GM18502 (cell line): ENCODE data around the gene SPPL2C.
"Not testable (repeated sequence)": the region's sequence is repeated elsewhere in the genome, so short reads cannot be mapped to it uniquely, and the experiment has no call there.

Experiments
- ATAC-seq: cut with Tn5 transposase; IDR thresholded peaks from one replicate; pipeline ENCODE4 v1.9.1; 2021; ENCODE audit warnings: mild to moderate bottlenecking; ENCODE audit not compliant: unreplicated experiment, poor library complexity

SPPL2C gene

DNA sequence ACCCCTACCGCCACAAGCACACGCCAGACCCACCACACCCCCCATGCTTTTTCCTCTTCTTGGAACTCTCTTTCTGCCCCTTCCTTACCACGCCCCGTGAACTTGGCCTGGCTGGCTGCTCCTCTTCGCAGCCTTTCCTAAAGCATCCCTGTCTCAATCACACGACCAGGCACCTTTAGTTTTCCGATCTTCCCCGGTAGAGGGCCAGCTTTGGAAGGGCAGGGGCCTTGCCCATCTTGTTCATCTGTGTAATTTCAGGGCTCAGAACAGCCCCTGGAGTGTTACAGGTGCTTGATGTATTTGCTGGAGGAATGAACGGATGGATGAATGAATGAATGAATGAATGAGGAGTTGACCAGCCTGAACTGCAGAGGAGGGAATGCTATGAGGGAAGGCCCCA lies 3.7 kb downstream of the SPPL2C start:
- no peak for ATAC-seq

DNA sequence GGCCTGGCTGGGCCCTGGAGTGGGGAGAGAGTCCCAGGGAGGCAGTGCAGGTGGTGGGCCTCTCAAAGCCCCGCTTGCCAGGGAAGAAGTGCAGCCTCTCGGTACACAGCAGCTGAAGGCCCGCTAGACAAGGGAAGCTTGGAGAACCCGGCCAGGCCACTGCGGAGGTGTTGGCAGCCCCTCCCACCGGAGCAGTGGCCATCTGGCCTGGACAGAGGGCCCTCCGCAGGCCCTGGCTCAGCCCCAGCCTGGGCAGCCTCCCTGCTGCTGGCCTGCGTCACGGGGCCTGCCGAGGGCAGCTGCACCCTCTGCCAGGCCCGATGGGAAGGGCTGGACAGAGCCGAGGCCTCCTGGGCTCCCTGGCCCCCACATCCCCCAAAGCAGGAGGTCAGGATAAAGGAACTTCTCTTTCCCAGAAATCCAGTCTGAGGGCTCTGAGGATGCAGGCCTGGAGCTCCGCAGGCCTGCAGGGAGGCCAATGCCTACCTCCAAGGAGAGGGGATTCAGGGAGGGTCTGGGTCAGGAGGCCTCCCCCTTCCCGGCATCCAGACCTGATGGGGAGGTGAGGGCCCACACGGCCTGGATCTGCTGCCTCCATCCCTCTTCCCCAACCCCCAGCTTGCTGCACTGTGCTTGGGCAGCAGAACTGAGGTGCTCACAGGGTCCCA lies 4.3 kb downstream of the SPPL2C start:
- no peak for ATAC-seq

DNA sequence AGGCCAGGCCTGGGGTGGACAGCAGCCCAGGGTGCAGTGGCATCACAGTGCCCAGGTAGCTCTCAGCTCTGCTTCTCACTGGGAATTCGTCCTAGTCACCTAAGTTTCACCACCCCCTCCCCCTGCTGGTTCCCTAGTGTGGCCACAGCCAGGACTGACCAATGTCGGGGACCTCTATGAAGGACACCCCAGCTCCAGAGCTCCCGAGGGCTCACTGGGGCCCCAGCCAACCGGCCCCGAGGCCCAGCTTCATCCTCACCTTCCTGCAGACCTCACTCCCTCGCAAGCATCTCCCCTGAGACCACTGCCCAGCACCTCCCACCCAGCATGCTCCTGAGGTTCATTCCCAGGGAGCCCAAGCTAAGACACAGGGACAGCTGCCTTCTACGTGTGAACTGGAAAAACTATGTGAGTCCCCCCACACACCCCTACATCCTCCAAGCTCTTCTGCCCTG lies 4.9 kb downstream of the SPPL2C start:
- no peak for ATAC-seq

DNA sequence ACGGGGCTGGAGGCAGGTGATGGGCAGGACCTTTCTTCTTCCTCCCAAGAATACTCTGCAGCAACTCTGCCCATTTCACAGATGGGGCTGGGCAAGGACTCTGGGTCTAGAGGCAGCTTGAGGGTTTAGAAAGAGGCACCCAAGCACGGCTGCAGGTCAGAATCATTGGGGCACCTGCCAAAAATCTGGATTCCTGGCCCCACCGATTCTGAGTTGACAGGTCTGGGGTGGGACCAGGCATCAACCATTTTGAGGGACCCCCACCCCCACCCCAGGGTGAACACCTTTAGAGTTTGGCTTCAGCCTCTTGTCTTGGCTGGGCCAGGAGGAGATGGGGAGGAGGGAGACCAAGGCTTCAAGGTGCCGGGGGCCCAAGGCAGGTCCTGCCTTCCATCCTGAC lies 5.3 kb downstream of the SPPL2C start:
- no peak for ATAC-seq

DNA sequence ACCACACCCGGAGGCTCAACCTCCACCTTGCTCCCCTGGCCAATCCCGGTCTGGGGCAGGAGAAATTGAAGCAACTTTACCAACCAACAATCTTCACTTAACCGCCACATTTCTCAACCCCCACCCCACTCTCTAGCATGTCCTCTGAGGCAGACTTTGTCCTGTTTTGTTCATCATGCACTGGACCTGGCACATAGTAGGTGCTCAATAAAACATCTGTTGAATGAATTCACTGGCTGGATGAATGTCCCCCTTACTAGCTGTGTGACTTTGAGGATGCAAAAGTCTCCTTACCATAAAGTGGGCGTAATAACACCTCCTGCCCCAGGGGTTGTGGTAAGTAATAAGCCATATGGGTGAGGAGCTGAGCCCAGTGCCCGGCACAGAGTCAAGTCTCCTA lies 5.8 kb downstream of the SPPL2C start:
- ATAC-seq, result no peak

DNA sequence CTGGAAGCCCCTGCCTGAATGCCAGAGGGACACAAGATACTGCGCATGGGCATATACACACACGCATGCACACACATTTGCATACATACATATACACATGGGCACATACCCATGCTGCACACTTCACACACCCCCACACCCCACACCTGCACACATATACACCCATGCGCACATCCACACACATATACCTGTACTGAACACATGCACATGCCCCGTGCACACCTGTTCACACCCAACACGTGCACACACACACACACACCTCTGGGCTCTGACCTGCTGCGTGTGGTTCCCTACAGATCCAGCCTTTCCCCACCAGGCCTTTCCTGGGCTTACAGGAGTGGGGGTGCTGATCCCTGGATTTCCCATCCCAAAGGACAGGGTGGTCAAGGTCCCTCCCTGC lies 6.3 kb downstream of the SPPL2C start:
- ATAC-seq, result no peak

DNA sequence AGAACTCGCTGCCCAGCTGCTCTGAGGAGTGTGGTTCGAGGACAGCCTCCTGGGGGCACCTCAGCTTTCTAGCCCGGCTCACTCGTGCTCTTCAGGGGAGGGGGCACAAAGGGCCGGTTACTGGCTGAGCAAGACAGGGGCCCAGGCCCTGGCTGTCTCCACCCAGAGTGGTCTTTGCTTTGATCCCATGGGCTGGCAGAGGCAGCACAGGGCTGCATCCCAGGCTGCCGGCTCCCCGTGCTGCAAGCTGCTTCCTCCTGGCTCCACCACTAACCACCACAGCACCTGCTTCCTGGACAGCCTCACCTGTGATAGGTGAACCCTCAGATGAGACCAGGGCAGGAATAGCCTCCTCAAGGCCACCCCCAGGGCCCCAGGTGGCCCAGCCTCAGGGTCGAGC lies 6.8 kb downstream of the SPPL2C start:
- ATAC-seq, result no peak

DNA sequence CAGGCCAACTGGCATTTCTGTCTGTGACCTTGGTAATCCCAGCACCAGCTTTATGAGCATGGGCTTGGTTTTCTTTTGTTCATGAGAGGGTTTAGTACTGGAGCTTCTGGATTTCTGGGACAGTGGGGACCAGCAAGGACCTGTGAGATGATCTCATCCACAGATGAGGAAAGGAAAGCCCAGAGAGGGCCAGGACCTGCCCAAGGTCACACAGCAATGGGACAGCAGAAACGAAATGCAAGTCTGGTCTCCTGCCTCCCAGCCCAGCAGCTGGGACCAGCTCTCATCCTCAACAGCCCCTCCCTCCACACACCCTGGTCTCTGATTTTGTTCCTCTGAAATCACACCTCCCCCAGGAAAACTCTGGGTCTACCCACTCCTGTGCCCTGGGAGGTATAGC lies 7.2 kb downstream of the SPPL2C start:
- no peak for ATAC-seq

DNA sequence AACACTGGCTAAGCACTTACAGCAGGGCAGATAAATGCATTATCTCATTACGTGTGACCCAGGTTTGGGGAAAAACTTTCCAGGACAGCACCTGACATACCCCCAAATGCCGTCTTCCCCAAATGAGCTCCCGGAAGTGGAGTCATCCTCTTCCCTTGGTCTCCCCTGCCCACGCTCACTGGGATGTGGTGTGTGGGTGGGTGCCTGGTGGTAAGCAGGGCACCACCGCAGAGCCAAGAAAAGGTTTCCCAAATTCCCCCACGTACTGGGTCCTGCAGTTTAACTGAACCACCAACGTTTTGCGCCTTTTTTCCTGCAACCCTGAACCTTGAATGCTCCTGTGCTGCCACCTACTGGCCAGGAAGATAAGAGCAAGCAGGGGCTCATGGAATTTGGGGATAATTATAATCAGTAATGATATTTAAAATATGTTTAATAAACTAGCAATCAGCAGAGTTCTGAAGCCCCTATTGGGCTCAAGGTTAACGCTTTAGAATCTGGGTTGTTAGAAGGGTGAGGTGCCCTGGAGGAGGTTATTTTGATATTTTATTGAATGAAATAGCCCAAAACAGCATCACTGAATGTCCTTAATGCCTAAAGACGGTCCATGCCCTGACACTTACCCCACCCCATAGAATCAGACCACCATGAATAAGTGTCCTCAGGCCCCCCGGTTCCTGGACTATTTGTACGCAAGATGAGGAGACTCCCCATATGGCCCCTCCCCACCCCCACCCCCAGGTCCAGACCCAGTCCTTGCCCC lies 8.0 kb downstream of the SPPL2C start:
- no peak for ATAC-seq

DNA sequence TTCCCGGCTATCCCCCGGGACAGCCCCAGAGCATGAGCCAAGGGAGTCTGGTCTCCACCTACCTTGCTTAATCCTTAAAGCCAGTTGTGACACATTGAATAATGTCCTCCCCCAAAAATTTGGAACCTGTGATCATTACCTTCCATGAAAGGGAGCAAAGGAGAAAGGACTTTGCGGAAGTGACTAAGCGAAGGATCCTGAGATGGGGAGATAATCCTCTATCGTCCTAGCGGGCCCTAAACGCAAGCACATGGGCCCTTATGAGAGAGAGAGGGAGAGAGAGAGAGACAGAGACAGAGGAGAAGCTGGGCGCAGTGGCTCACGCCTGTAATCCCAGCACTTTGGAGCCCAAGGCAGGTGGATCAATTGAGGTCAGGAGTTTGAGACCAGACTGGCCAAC lies 9.5 kb downstream of the SPPL2C start:
- no peak for ATAC-seq

DNA sequence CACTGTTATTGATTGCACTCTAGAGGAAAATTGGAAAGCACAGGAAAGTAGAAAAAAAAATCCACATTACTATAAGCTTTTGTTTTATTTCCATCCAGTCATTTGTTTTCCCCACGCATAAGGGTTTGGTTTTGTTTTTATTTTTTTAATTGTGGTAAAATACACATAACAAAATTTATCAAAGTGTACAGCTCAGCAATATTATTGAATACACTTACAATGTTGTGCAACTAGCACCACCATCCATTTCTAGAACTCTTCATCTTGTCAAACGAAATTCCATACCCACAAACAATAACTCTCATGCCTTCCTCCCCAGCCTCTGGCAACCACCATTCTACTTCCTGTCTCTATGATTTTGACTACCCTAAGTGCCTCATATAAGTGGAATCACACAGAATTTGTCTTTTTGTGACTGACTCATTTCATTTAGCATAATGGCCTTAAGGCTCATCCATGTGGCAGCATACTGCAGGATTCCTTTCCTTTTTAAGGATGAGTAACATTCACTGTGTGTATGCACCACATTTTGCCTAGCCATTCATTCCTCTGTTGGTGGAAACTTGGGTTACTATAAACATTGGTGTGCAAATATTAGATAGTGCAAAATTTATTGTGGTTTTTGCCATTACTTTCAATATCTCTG lies 11.1 kb downstream of the SPPL2C start:
- no peak for ATAC-seq

DNA sequence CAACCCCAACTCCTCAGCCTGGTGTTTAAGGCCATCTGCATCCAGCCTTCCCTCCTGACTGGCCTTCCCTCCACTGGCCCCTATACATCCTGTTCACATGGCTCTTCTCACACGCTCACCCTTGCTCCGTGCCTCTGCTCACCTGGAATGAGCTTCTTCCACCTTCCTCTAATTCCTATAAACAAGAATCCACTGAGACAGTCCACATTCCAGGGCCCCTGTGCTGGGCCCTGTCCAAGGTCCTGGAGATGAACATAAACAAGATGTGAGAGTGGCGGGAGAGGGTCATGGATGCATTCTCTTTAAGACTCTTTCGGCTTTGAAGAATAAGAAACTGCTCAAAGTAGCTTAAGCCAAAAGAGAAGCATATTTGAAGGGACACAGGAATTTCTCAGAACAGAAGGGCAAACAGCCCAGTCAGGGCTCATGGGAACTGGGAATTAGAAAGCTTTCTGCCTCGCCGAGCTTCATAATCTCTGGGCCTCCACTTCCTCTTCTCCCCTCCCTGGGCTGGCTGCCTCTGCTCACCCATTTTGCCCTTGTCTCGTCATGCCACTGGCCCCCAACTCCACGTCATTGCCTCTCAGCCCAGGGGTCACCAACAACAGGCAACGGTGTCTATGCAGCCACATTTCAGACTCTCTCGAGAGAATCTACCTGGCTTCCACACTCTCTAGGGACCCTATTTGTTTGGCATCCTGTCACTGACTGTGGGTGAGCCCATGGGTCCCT lies 13.5 kb downstream of the SPPL2C start:
- no peak for ATAC-seq

DNA sequence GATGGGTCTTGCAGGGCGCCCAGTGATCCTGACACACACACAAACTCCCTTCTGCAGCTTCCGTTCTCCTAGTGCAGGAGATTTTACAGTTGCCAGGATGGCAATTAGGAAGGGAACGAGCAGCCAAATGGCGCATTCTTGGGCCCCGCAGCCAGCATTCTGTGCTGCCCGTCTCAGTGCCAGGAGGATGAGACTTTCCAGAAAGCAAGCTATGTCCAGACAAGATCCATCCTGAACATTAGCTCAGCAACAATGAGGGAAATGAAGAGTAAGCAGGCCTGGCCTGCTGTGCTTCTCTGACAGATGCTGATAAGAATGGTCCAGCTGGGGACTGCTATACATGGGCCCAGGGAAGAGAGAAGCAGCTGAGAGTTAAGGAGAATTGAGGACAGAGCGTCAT lies 16.5 kb downstream of the SPPL2C start:
- ATAC-seq, result no peak

DNA sequence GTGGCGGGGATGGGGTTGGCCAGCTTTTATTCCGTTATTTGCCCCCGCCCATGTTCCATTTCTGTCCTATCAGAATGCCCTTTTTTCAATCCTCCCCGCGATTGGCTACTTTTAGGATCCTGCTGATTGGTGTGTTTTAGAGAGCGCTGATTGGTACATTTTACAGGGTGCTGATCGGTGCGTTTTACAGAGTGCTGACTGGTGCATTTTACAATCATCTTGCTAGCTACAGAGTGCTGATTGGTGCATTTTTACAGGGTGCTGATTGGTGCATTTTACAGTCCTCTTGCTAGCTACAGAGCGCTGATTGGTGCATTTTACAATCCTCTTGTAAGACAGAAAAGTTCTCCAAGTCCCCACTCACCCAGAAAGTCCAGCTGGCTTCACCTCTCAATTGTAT lies 17.4 kb downstream of the SPPL2C start:
- not testable (repeated sequence) for ATAC-seq

DNA sequence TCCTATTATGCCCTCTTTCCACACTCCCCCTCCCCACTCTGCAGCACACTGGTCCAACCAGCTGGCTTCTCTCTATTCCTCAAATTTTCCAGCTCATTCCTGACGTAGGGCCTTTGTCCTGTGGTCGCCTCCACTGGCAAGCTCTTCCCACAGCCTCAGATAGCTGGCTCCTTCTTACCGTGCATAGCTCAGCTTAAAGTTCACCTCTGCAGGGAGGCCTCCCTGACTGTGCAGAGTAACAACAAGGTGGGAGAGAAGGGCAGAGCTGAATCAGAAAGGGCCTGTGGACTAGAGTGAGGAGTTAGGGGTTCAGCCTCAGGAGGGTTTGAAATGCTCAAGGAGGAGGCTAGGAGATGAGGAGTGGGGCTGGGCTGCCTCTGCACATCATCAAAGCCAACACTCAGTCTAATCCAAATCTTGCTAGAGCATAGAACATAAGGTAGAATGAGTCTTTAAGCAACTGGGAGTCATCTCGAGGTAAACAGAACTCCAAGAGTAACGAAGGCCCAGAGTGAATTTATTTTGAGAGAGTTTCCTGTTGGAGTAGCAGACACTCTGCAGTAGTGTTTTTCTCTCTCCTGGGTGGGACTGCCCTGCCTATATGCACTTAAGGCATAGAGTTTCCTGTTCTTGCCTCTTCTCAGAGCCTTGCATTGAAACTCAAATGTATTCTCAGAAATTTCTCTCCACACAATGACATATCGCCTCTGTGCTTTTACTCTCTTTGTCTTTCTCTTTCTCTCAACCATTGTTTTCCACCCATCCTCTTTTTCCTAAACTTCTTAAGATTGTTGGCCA lies 19.4 kb downstream of the SPPL2C start:
- ATAC-seq, result no peak

DNA sequence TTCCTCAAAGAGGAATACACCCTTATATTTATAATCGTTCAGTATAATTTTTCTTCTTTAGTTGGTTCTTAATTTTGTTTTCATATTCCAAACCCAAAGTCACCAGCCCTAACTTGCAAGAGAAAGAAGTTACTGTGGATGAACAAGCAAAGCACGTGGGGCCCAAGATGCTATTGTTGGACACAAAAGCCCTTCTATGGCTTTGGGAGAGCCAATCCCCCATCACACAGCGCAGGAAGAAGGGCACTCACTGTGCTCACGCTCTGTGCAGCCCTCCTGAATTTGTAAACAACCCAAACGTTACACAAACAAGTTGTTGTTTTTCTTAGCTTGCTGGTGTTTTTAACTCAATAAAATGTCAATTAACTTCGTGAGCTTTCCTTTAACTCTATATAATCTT lies 22.5 kb downstream of the SPPL2C start:
- ATAC-seq, result no peak

DNA sequence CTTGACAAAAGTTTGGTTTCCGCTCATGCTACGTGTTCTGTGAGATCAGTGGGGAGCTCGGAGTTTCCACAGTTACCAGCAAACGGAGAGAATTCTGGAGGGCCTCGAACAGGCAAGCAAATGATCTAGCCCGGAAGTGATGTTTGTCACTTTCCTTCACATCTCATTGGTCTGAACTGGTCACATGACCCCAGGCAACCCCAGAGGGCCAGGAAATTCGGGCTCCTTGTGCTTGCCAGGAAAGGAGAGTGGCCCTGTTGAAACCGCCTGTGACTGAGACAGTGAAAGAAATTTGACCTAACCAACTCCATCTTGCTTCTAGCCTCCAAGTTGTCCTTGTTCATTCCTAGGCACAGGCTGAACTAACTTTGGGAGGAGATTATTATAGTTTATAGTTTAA lies 23.0 kb downstream of the SPPL2C start:
- no peak for ATAC-seq

DNA sequence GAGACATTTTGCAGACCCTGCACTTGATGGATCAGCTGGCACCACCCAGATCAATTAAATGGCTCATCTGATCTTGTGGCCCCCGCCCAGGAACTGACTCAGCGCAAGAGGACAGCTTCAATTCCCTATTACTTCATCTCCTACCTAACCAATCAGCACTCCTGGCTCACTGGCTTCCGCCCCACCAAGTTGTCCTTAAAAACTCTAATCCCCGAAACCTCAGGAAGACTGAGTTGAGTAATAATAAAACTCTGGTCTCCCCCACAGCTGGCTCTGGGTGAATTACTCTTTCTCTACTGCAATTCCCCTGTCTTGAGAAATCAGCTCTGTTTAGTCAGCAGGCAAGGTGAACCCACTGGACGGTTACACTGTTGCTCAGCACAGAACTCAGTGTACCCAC lies 23.6 kb downstream of the SPPL2C start:
- no peak for ATAC-seq

DNA sequence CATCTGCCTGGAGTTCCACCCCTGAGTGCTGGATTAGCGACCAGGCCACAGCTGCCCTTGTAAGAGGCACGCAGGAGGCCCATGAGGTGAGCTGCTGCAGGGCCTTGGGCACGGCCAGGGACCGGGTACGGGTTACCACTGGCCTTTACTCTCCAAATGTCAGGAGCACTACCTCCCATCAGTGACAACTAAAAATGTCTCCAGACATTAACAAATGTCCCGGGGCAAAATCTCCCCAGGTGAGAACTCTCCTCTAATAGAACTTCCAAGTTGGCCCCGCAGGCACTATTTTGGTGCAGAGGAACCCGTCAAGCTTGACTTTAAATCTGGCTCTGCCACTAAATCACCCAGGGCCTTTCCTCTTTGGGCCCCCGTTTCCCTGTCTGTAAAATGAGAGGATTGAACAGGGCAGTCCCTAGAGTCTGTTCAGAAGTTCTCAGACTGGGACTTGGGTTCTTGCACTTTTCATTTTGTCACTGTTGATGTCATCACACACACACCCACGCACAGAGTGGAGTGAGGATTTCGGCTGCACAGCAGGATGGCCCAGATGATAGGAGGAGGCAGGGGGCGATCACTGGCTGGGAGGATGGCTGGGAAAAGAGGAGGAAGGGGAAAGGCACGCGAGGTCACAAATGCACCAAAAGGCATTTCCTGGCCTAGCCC lies 25.1 kb downstream of the SPPL2C start:
- no peak for ATAC-seq
